CD4-positive, alpha-beta T cell treated with Interleukin-17A for 1 hour (primary cell): ENCODE data around the gene OR51B6.
"Not testable (repeated sequence)": the region's sequence is repeated elsewhere in the genome, so short reads cannot be mapped to it uniquely, and the experiment has no call there.

Experiments
- DNase-seq: peaks from one replicate; pipeline ENCODE4 v3.0.0-alpha.2; 2020

OR51B6 gene

GRCh38 chr11:5366365-5366764, 15.1 kb downstream of the OR51B6 start:
- DNase-seq = not testable (repeated sequence)

GRCh38 chr11:5366856-5367255, 15.5 kb downstream of the OR51B6 start:
- no peak for DNase-seq

- no peak for DNase-seq
These were observed 16.3 kb downstream of the OR51B6 start for GRCh38 chr11:5367448-5368074.

GRCh38 chr11:5368502-5369043, 17.3 kb downstream of the OR51B6 start:
- DNase-seq = no peak

GRCh38 chr11:5369789-5370188, 18.5 kb downstream of the OR51B6 start:
- no peak for DNase-seq

GRCh38 chr11:5380740-5381342, 29.5 kb downstream of the OR51B6 start:
- peak; percentile 20 for DNase-seq

- DNase-seq = no peak
These were observed 32.3 kb downstream of the OR51B6 start, which contains the start of gene OR51M1 for GRCh38 chr11:5383576-5383975. OR51M1 (plus strand) TSS chr11:5383812; CDS start chr11:5389399, 5,587 bp downstream.

GRCh38 chr11:5384335-5384734, 33.0 kb downstream of the OR51B6 start:
- DNase-seq = no peak

- DNase-seq = no peak
These were observed 38.9 kb downstream of the OR51B6 start for GRCh38 chr11:5390210-5390609.

- DNase-seq = no peak
These were observed 42.8 kb downstream of the OR51B6 start for GRCh38 chr11:5394091-5394490.

- no peak for DNase-seq
These were observed 47.6 kb downstream of the OR51B6 start for GRCh38 chr11:5398936-5399335.
